ENCODE data around the gene ST6GAL1.

The ST6GAL1 gene

DNA sequence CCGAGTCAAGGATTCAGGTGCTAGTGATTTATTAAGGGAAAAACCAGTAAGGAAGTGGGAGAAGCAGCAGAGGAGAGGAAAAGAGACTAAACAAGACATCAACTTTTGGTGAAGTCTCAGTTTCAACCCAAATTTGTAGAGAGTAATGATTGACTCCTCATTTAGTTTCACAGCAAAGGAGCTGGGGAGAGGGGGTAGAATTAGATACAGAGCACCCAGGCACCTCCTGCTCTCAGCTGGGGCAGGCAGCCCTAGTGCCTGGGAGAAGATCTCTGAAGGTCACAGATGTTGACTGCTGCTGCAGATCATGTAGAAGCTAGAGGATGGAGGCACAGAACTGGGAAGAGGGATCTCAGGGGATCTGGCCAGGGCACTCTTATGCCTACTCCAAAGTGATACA is 179.8 kb downstream of the ST6GAL1 start:
- no peak for DNase-seq (ENCODE audit: low read depth, low spot score)

DNA sequence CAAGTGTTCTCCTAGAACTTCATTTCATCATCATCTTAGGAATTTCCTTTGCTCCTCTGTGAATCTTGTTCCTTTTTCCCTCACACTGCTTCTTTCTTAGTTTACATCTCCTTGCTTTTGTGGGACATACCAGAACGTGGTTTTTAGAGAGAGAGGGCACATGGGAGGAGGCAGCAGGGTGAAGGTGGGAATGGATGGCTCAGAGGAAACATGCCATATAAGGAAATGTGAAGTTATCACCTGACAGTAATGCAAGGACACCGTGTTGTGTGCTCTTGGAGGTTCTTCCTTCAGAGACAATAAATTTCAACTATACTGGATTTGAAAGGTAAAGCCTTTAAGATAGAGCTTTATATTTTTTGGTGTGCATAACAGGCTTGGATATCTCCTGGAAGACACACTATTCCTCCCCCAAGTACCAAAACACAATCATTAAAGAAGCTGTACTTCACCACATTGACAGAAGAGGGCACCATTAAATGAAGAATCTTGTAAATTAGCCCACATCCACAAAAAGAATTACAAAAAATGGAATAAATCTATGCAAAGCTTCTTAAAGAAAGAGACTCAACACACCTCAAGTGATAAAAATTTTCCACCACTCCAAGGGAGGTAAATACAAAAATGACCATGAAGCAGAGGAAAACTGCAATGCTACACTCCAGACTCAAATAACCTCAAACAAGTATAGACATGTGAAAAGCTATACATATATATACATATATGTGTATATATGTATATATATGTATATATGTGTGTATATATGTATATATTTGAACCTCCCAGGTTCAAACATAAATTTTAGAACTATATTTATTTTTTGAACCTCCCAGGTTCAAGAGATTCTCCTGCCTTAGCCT is 182.8 kb downstream of the ST6GAL1 start:
- DNase-seq (ENCODE audit: low read depth, low spot score) = no peak

DNA sequence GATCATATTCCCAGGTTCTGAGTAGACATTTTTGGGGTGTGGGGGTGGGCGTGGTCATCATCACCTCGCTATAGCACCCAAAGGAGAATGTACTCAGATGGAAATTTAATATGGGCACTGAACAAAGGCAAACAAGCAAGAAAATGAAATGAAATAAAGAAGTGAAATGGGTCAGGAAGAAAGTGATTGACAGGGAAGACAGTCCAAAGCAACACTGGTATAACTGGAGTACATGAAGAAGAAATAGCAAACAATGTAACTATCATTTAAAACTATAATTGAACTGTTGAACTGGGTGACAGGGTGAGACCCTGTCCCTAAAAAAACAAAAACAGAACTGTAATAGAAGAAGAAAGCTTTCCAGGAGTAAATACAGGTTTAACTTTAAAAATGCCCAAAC is 184.2 kb downstream of the ST6GAL1 start:
- DNase-seq (ENCODE audit: low read depth, low spot score) = no peak

DNA sequence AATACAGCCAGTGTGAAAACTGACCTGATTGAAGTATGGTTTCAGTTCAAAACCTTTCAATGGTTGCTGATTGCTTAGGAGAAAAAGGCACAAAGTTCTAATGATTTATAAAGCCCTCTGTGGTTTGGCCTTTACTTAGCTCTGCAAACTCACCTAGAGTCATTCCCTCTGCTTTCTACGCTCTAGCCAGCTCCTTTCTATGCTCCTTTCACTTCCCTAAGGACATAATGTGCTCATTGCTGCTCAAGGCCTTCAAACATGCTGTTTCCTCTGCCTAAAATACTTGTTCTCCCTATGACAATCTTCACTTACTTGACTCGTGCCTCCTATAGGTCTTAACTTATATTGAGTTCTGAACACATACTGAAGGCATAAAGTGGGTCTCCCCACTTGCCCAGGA is 190.0 kb downstream of the ST6GAL1 start:
- DNase-seq (ENCODE audit: low read depth, low spot score) = no peak

DNA sequence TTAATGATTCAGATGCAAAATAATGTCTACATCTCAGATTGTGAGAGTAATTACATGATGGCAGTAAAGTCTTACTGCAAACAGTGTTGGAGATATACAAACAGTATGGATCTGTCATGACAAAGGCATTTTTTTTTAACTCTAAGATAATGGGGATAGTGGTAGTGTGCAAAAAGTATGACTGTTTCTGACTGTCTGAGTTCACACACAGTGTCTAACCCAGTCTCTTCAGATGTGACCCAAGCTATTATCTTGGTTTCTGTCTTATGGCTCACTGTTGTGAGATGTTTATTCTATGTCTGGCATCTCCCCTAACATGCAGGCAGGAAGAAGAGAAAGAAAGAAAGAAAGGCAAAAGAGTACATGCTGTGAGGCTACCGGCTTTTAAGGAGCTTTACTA is 191.9 kb downstream of the ST6GAL1 start:
- no peak for DNase-seq (ENCODE audit: low read depth, low spot score)

DNA sequence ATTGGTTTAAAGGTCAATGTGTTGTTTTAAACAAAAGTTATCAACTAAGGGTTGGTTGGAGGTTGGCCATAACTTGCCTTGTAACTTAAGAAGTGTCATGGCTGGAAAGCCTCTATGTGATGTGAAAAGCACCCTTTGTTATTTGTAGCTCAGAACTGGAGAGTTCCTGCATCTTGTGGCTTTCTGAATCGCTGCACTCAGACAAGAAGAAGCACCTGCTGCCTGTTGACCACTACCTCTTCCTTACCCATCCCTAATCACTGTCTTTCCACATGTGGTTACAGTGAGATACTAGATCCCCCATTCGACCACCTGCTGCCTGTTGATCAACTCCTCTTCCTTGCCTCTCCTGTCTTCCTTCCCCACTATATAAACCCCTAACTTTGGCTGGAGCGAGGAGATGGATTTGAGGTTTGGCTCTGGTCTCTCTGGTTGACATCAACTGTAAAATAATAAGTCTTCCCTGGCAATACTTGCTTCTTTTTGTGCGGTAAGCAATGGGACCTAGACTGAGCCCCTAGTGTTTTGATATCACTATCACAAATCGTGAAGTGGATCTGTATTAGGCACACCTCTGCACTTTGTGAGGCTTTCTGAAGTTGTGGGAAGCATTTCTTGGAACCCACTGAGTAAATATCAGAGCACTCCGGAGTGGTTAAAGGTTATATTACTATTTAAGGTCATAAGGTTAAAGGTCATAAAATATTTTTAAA is 195.1 kb downstream of the ST6GAL1 start:
- no peak for DNase-seq (ENCODE audit: low read depth, low spot score)

Data from iPS DF 19.7 (cell line).